Stimulated activated CD8-positive, alpha-beta memory T cell treated with anti-CD3 and anti-CD28 coated beads, Interleukin-12 subunit alpha, Interleukin-12 subunit beta, amount 100 ng/mL, for 24 hours (primary cell): Measurements from ENCODE around the gene ACSF3.
"Not testable (repeated sequence)": the region's sequence is repeated elsewhere in the genome, so short reads cannot be mapped to it uniquely, and the experiment has no call there.

ENCODE experiments used
- DNase-seq: peaks from one replicate; pipeline ENCODE4 v3.0.0-alpha.2; 2020; ENCODE audit errors: extremely low read depth

ACSF3 gene

GRCh38 chr16:89073346-89074071 lies 20.1 kb upstream of the ACSF3 start:
- no peak for DNase-seq

GRCh38 chr16:89074072-89074674 lies 19.5 kb upstream of the ACSF3 start:
- DNase-seq: not testable (repeated sequence)

- DNase-seq: no peak
Observed at GRCh38 chr16:89074803-89075688, 18.6 kb upstream of the ACSF3 start.

- DNase-seq: no peak
Observed at GRCh38 chr16:89076159-89076558, 17.5 kb upstream of the ACSF3 start.

- no peak for DNase-seq
Observed at GRCh38 chr16:89077076-89077475, 16.6 kb upstream of the ACSF3 start.

GRCh38 chr16:89078172-89078571 lies 15.5 kb upstream of the ACSF3 start:
- no peak for DNase-seq

GRCh38 chr16:89079434-89079980 lies 14.1 kb upstream of the ACSF3 start:
- DNase-seq: no peak

GRCh38 chr16:89080196-89080853 lies 13.3 kb upstream of the ACSF3 start:
- no peak for DNase-seq

- DNase-seq: no peak
Observed at GRCh38 chr16:89081556-89081955, 12.1 kb upstream of the ACSF3 start.

GRCh38 chr16:89084411-89084810 lies 9.2 kb upstream of the ACSF3 start:
- no peak for DNase-seq

GRCh38 chr16:89084814-89085612 lies 8.6 kb upstream of the ACSF3 start:
- DNase-seq: no peak

- DNase-seq: no peak
Observed at GRCh38 chr16:89085755-89086154, 7.9 kb upstream of the ACSF3 start.

GRCh38 chr16:89087922-89088497 lies 5.6 kb upstream of the ACSF3 start:
- no peak for DNase-seq

GRCh38 chr16:89089120-89089519 lies 4.5 kb upstream of the ACSF3 start:
- DNase-seq: no peak

GRCh38 chr16:89090182-89090630 lies 3.4 kb upstream of the ACSF3 start:
- DNase-seq: no peak

GRCh38 chr16:89090669-89091426 lies 2.8 kb upstream of the ACSF3 start:
- no peak for DNase-seq

GRCh38 chr16:89092013-89092412 lies 1.6 kb upstream of the ACSF3 start:
- DNase-seq: no peak

- DNase-seq: not testable (repeated sequence)
Observed at GRCh38 chr16:89093252-89093601, 425 bp upstream of the ACSF3 start.

- no peak for DNase-seq
Observed at GRCh38 chr16:89094252-89094879, 714 bp downstream of the ACSF3 start.
